H1 (cell line): ENCODE measurements around the gene PCDH9. TPM values are rescaled to one million over a fixed set of nuclear protein-coding genes. Genes with fewer than 3 reads are reported as not detected.

Experiments
- CTCF ChIA-PET: fragments of 300-600 bp; sonication (Branson Sonifier 250); formaldehyde crosslinking; loops from one replicate; lab custom pipeline; 2021; ENCODE audit not compliant: partially characterized antibody; lab: Charles Lee
- POLR2A ChIA-PET: fragments of 300-600 bp; sonication (Branson Sonifier 250); formaldehyde crosslinking; loops from one replicate; lab custom pipeline; 2021; ENCODE audit warnings: inconsistent platforms; ENCODE audit not compliant: partially characterized antibody; lab: Charles Lee
- DNase-seq, 2 experiments: peaks; one replicate each; pipeline versions ENCODE4 v3.0.0 to v3.0.0-alpha.2; 2010 to 2022; ENCODE audit warnings: low spot score in 2 of 2, low read depth in 1 of 2, mixed read lengths in 1 of 2
- FAIRE-seq: peaks from 2 replicates; lab custom pipeline; 2011; peaks lifted over from hg19 to GRCh38; lab: Jason Lieb, UNC
- H2AFZ ChIP-seq: 2 replicates; pipeline ENCODE4 v1.8.1; 2012; ENCODE audit warnings: low read length, inconsistent platforms
- H2AK5ac ChIP-seq: 2 replicates; pipeline ENCODE4 v1.6.1; 2013; ENCODE audit warnings: low read depth, low read length
- H2BK120ac ChIP-seq: replicated peaks from 2 replicates; pipeline ENCODE3; 2013; ENCODE audit warnings: low read depth, low read length, inconsistent platforms
- H2BK12ac ChIP-seq: 2 replicates; pipeline ENCODE4 v1.6.1; 2013; ENCODE audit warnings: low read depth, low read length
- H2BK15ac ChIP-seq: 2 replicates; pipeline ENCODE4 v1.6.1; 2013; ENCODE audit warnings: low read length
- H2BK20ac ChIP-seq: 2 replicates; pipeline ENCODE4 v1.6.1; 2013; ENCODE audit warnings: low read length
- H2BK5ac ChIP-seq: 2 replicates; pipeline ENCODE4 v1.6.1; 2013; ENCODE audit warnings: low read depth, low read length
- H3K14ac ChIP-seq: 2 replicates; pipeline ENCODE4 v1.6.1; 2013; ENCODE audit warnings: inconsistent platforms; ENCODE audit not compliant: insufficient read length
- H3K18ac ChIP-seq: 2 replicates; pipeline ENCODE4 v1.6.1; 2013; ENCODE audit warnings: low read length; ENCODE audit errors: extremely low read depth
- H3K23ac ChIP-seq: 2 replicates; pipeline ENCODE4 v1.6.1; 2013; ENCODE audit warnings: inconsistent platforms; ENCODE audit not compliant: insufficient read length
- H3K23me2 ChIP-seq: 2 replicates; pipeline ENCODE4 v1.6.1; 2013; ENCODE audit warnings: low read depth, low read length
- H3K27ac ChIP-seq: 2 replicates; pipeline ENCODE4 v1.6.1; 2011; ENCODE audit warnings: low read depth, low read length, inconsistent platforms
- H3K27me3 ChIP-seq, 4 experiments: replicated peaks in 1 of 4; 1 replicate in 1 of 4; 2 replicates in 3 of 4; pipeline versions ENCODE4 v1.6.1 to v1.8.1; 2011 to 2013; ENCODE audit warnings: low read length in 3 of 4, mild to moderate bottlenecking in 3 of 4, inconsistent platforms in 2 of 4, mixed read lengths in 2 of 4, moderate library complexity in 1 of 4; ENCODE audit not compliant: control insufficient read depth in 3 of 4, insufficient read depth in 3 of 4; ENCODE audit errors: extremely low read depth in 1 of 4
- H3K36me3 ChIP-seq, 4 experiments: 2 replicates each; pipeline versions ENCODE4 v1.6.1 to v1.8.1; 2011 to 2013; ENCODE audit warnings: mild to moderate bottlenecking in 4 of 4, low read length in 3 of 4, moderate library complexity in 2 of 4, control low read depth in 1 of 4, inconsistent platforms in 1 of 4; ENCODE audit not compliant: insufficient read depth in 4 of 4, control insufficient read depth in 2 of 4
- H3K4ac ChIP-seq: replicated peaks from 2 replicates; pipeline ENCODE3; 2013; ENCODE audit warnings: low read length, low read depth, mixed read lengths, inconsistent platforms; ENCODE audit not compliant: insufficient read length
- H3K4me1 ChIP-seq, 4 experiments: replicated peaks in 1 of 4; 1 replicate in 1 of 4; 2 replicates in 3 of 4; pipeline versions ENCODE4 v1.6.1 to v1.8.1; 2011 to 2013; ENCODE audit warnings: low read length in 3 of 4, inconsistent platforms in 2 of 4, mixed read lengths in 1 of 4; ENCODE audit not compliant: insufficient read depth in 4 of 4, control insufficient read depth in 3 of 4
- H3K4me2 ChIP-seq, 2 experiments: 2 replicates each; pipeline versions ENCODE4 v1.6.1 to v1.8.1; 2011 to 2013; ENCODE audit warnings: low read depth in 2 of 2, low read length in 2 of 2, control low read depth in 1 of 2, inconsistent platforms in 1 of 2, mild to moderate bottlenecking in 1 of 2; ENCODE audit not compliant: insufficient read depth in 1 of 2
- H3K4me3 ChIP-seq, 4 experiments: fragments of 200-600, 300-600 bp in 1 of 4; sonication (generic), shearing (Covaris generic), sonication (Bioruptor Twin) in 1 of 4; 2 replicates each; pipeline versions ENCODE4 v1.5.1 to v1.8.1; 2011 to 2016; ENCODE audit warnings: low read length in 4 of 4, low read depth in 3 of 4, control low read depth in 2 of 4, inconsistent platforms in 2 of 4, mild to moderate bottlenecking in 2 of 4, mixed read lengths in 1 of 4, moderate library complexity in 1 of 4; ENCODE audit not compliant: insufficient read depth in 2 of 4; ENCODE audit errors: extremely low read depth in 1 of 4
- H3K56ac ChIP-seq: replicated peaks from 2 replicates; pipeline ENCODE3; 2013; ENCODE audit warnings: low read depth, mild to moderate bottlenecking, mixed read lengths, low read length, inconsistent platforms; ENCODE audit not compliant: insufficient read length
- H3K79me1 ChIP-seq: 2 replicates; pipeline ENCODE4 v1.6.1; 2013; ENCODE audit warnings: low read depth, low read length, control low read depth
- H3K79me2 ChIP-seq, 2 experiments: 2 replicates each; pipeline versions ENCODE4 v1.6.1 to v1.8.1; 2012 to 2013; ENCODE audit warnings: low read length in 2 of 2, mild to moderate bottlenecking in 2 of 2, inconsistent platforms in 1 of 2; ENCODE audit not compliant: insufficient read depth in 2 of 2, control insufficient read depth in 1 of 2
- H3K9ac ChIP-seq, 4 experiments: replicated peaks in 1 of 4; 1 replicate in 1 of 4; 2 replicates in 3 of 4; pipeline versions ENCODE4 v1.6.1 to v1.8.1; 2011 to 2013; ENCODE audit warnings: low read depth in 3 of 4, low read length in 3 of 4, control low read depth in 2 of 4, mild to moderate bottlenecking in 2 of 4, moderate library complexity in 2 of 4, inconsistent platforms in 1 of 4; ENCODE audit errors: extremely low read depth in 1 of 4
- H3K9me3 ChIP-seq, 2 experiments: 2 replicates each; pipeline versions ENCODE4 v1.6.1 to v1.8.1; 2012 to 2013; ENCODE audit warnings: mild to moderate bottlenecking in 2 of 2, moderate library complexity in 2 of 2, control low read depth in 1 of 2, inconsistent platforms in 1 of 2, low read depth in 1 of 2, low read length in 1 of 2, mixed read lengths in 1 of 2; ENCODE audit not compliant: insufficient read depth in 2 of 2
- H4K20me1 ChIP-seq, 2 experiments: replicated peaks in 1 of 2; 2 replicates each; pipeline versions ENCODE3 to v1.8.1; 2011 to 2013; ENCODE audit warnings: inconsistent platforms in 2 of 2, low read length in 2 of 2, mild to moderate bottlenecking in 1 of 2; ENCODE audit not compliant: insufficient read depth in 2 of 2, control insufficient read depth in 1 of 2
- H4K5ac ChIP-seq: 2 replicates; pipeline ENCODE4 v1.6.1; 2013; ENCODE audit warnings: low read length, low read depth, mixed read lengths, inconsistent platforms; ENCODE audit not compliant: insufficient read length
- H4K8ac ChIP-seq: 2 replicates; pipeline ENCODE4 v1.8.0; 2013; ENCODE audit warnings: mild to moderate bottlenecking, moderate library complexity, low read length, inconsistent platforms; ENCODE audit not compliant: insufficient read depth; ENCODE audit errors: extremely low read depth
- H4K91ac ChIP-seq: replicated peaks from 2 replicates; pipeline ENCODE3; 2013; ENCODE audit warnings: low read length, mixed read lengths, inconsistent platforms; ENCODE audit not compliant: insufficient read length
- JUN ChIP-seq: IDR thresholded peaks from 2 replicates; pipeline ENCODE4 v1.6.1; 2011; ENCODE audit warnings: low read depth, mild to moderate bottlenecking, improper control_type of control experiment, low read length
- POLR2A ChIP-seq, 2 experiments: IDR thresholded peaks; 1 replicate in 1 of 2; 2 replicates in 1 of 2; pipeline ENCODE4 v1.6.1; 2011; ENCODE audit warnings: low read depth in 2 of 2, low read length in 2 of 2, mild to moderate bottlenecking in 2 of 2; ENCODE audit errors: control extremely low read depth in 1 of 2
- RXRA ChIP-seq: IDR thresholded peaks from 2 replicates; pipeline ENCODE4 v1.6.1; 2011; ENCODE audit warnings: low read depth, mild to moderate bottlenecking, low read length, moderate library complexity; ENCODE audit not compliant: insufficient read depth
- SP4 ChIP-seq: IDR thresholded peaks from 2 replicates; pipeline ENCODE4 v1.6.1; 2012; ENCODE audit warnings: low read length, inconsistent platforms
- SUZ12 ChIP-seq: fragments of 200-600 bp; sonication (generic); IDR thresholded peaks from 2 replicates; pipeline ENCODE4 v1.6.1; 2012; ENCODE audit warnings: mild to moderate bottlenecking, inconsistent platforms, low read length, moderate library complexity, mixed read lengths
- WGBS, 2 experiments: shearing (Covaris generic) in 1 of 2; methylation state at CpG; one replicate each; pipeline versions ENCODE4 v1.1.6 to v1.1.7; 2013 to 2015; ENCODE audit warnings: low lambda C conversion rate in 2 of 2, mixed read lengths in 2 of 2, inconsistent platforms in 1 of 2, low coverage in 1 of 2, missing lambda C conversion rate in 1 of 2; ENCODE audit not compliant: insufficient replicate concordance in 2 of 2, insufficient coverage in 1 of 2, insufficient read length in 1 of 2; ENCODE audit errors: extremely low coverage in 1 of 2, missing lambda C conversion rate in 1 of 2; 5-methylcytosine and 5-hydroxymethylcytosine counted together
- polyA plus RNA-seq, 7 experiments: library from polyadenylated mRNA; depleted of rRNA in 3 of 7; stranded (reverse) in 5 of 7; unstranded in 2 of 7; fragments of >200 nt in 5 of 7; fragments of 200-250 nt in 2 of 7; gene quantifications; 1 replicate in 5 of 7; 2 replicates in 1 of 7; 4 replicates in 1 of 7; pipeline versions ENCODE4 v1.2.1 to v1.2.3, GENCODE V29; 2011 to 2013; ENCODE audit warnings: missing spikeins in 2 of 7, mixed read lengths in 2 of 7
- total RNA-seq: library from RNA; stranded (reverse); fragmentation: NEBNext Ultra II Directional; extraction: Animal tissue kit (Norgen Biotek cat#: 25700); gene quantifications from 2 replicates; pipeline ENCODE4 v1.2.1, GENCODE V29; 2021

Gene PCDH9
- total and polyA plus RNA-seq, 2 of the 8 experiments (the other 6 are each of a cell fraction or from before 2014, with no cell fraction given) = 0.12 to 0.60 TPM

GRCh38 chr13:66965181-66965580 is 265.0 kb downstream of the PCDH9 start:
- Histone ChIP-seq H3K4me3 (no peak overlapping the region), H3K9me3 (peaks cover 0 to 2% of the 10 kb centered on the region in 2 experiments; a peak in 2 of 4 replicates), H3K4me2 (no peak overlapping the region), H3K79me1 (no peaks in the 10 kb centered on the region), H4K8ac (no peak overlapping the region), H3K27ac (no peak overlapping the region), H3K36me3 (no peaks in the 10 kb centered on the region), H2BK120ac (no peak overlapping the region), H2AFZ (no peak overlapping the region; the same call in 1 of the 2 replicates), H3K4ac (no peak overlapping the region), H2BK20ac (no peak overlapping the region), H3K4me1 (no peaks in the 10 kb centered on the region), H3K23me2 (no peaks in the 10 kb centered on the region), H3K56ac (no peak overlapping the region), H3K23ac (no peak overlapping the region), H4K91ac (no peak overlapping the region), H3K79me2 (no peaks in the 10 kb centered on the region), H4K5ac (no peak overlapping the region), H4K20me1 (no peaks in the 10 kb centered on the region), H3K18ac (no peak overlapping the region), H2BK5ac (no peak overlapping the region), H2BK15ac (no peak overlapping the region), H3K9ac (no peak overlapping the region), H3K27me3 (no peaks in the 10 kb centered on the region), H3K14ac (no peak overlapping the region), H2BK12ac (no peak overlapping the region), H2AK5ac (no peak overlapping the region)
- TF ChIP-seq SUZ12 = no peak
- TF ChIP-seq SP4 = no peak
- no peak for TF ChIP-seq POLR2A (IDR thresholded peaks at IDR 0.05; ENCODE audit: control extremely low read depth in 1 of 2, low read depth in 2 of 2, low read length in 2 of 2)
- no peak for TF ChIP-seq JUN
- TF ChIP-seq RXRA = no peak
- DNase-seq (no peak), FAIRE-seq (no peak)
- ChIA-PET POLR2A (no interaction called here), CTCF (interaction anchor here (1.2 to 1.9 kb wide), 3 partner anchors 12 to 259 kb away, joined by 3 to 5 read pairs (median 4); no protein-coding TSS in a partner anchor)
- WGBS, 2 experiments = 91% methylated on average over 1 of the region's 1 CpG; no CpG with 5 or more reads in 1 of the 2 experiments
